Measurements from ENCODE around the gene KRT75. TPM values are rescaled to one million over a fixed set of nuclear protein-coding genes. Genes with fewer than 3 reads are reported as not detected.

Gene KRT75
- total and polyA plus RNA-seq, 2 experiments from 2014 or later = not detected

GRCh38 chr12:52402873-52403540, 31.2 kb downstream of the KRT75 start:
- no peaks in the 10 kb centered on the region for H3K9me3 ChIP-seq (ENCODE audit: low read depth)
- TF ChIP-seq CTCF (IDR thresholded peaks at IDR 0.05; ENCODE audit: low read depth, low read length) = no peak
- no peaks in the 10 kb centered on the region for H3K36me3 ChIP-seq
- no peak overlapping the region for H3K27ac ChIP-seq
- H3K27me3 ChIP-seq = peaks cover 13% of the 10 kb centered on the region
- H3K4me1 ChIP-seq (ENCODE audit: low read depth) = no peaks in the 10 kb centered on the region
- no peak overlapping the region for H3K4me3 ChIP-seq
- DNase-seq (ENCODE audit: low read depth in 1 of 2, low spot score in 1 of 2) = no peak

GRCh38 chr12:52402377-52402776, 31.8 kb downstream of the KRT75 start:
- H3K4me3 ChIP-seq = no peak overlapping the region
- no peak overlapping the region for H3K27ac ChIP-seq
- H3K4me1 ChIP-seq (ENCODE audit: low read depth) = no peaks in the 10 kb centered on the region
- H3K27me3 ChIP-seq = peaks cover 13% of the 10 kb centered on the region
- no peak for TF ChIP-seq CTCF (IDR thresholded peaks at IDR 0.05; ENCODE audit: low read depth, low read length)
- no peak for DNase-seq (ENCODE audit: low read depth in 1 of 2, low spot score in 1 of 2)
- H3K9me3 ChIP-seq (ENCODE audit: low read depth) = no peaks in the 10 kb centered on the region
- H3K36me3 ChIP-seq = no peaks in the 10 kb centered on the region

- no peak for DNase-seq (ENCODE audit: low read depth in 1 of 2, low spot score in 1 of 2)
- no peak overlapping the region for H3K27ac ChIP-seq
- peaks cover 16% of the 10 kb centered on the region for H3K27me3 ChIP-seq
- no peaks in the 10 kb centered on the region for H3K4me1 ChIP-seq (ENCODE audit: low read depth)
- no peaks in the 10 kb centered on the region for H3K9me3 ChIP-seq (ENCODE audit: low read depth)
- H3K36me3 ChIP-seq = no peaks in the 10 kb centered on the region
- H3K4me3 ChIP-seq = no peak overlapping the region
- no peak for TF ChIP-seq CTCF (IDR thresholded peaks at IDR 0.05; ENCODE audit: low read depth, low read length)
Measured at GRCh38 chr12:52401926-52402325, 32.2 kb downstream of the KRT75 start.

- no peak for TF ChIP-seq CTCF (IDR thresholded peaks at IDR 0.05; ENCODE audit: low read depth, low read length)
- no peaks in the 10 kb centered on the region for H3K36me3 ChIP-seq
- H3K27ac ChIP-seq = no peak overlapping the region
- no peak overlapping the region for H3K4me3 ChIP-seq
- H3K27me3 ChIP-seq = peaks cover 20% of the 10 kb centered on the region
- no peaks in the 10 kb centered on the region for H3K9me3 ChIP-seq (ENCODE audit: low read depth)
- H3K4me1 ChIP-seq (ENCODE audit: low read depth) = no peaks in the 10 kb centered on the region
- no peak for DNase-seq (ENCODE audit: low read depth in 1 of 2, low spot score in 1 of 2)
Measured at GRCh38 chr12:52401526-52401925, 32.6 kb downstream of the KRT75 start.

- H3K4me1 ChIP-seq (ENCODE audit: low read depth) = no peaks in the 10 kb centered on the region
- H3K4me3 ChIP-seq = no peak overlapping the region
- TF ChIP-seq CTCF (IDR thresholded peaks at IDR 0.05; ENCODE audit: low read depth, low read length) = no peak
- H3K27me3 ChIP-seq = peaks cover 26% of the 10 kb centered on the region
- no peak for DNase-seq (ENCODE audit: low read depth in 1 of 2, low spot score in 1 of 2)
- no peaks in the 10 kb centered on the region for H3K36me3 ChIP-seq
- H3K9me3 ChIP-seq (ENCODE audit: low read depth) = no peaks in the 10 kb centered on the region
- no peak overlapping the region for H3K27ac ChIP-seq
Measured at GRCh38 chr12:52400906-52401305, 33.3 kb downstream of the KRT75 start.
